ENCODE results near the gene TAS2R50.

DNA sequence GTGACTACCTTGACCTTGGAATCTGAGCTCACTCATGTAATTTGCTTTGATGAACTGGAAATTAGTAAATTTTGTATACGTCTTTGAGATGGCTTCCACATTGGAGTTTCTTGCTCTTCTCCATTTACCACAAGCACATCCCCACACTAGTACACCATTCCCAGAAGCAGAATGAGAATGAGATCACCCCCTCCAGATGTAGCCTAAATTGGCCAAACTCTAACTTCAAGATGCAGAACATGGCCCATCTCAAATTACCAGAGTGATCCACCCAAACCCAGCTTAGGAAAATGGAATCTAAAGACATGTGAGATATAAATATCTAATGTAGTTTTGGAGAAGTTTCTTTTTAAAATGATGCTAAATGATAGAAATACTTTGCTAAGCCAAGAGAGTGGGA, 20.9 kb upstream of the TAS2R50 start:
- TF ChIP-seq, protein P1, sequence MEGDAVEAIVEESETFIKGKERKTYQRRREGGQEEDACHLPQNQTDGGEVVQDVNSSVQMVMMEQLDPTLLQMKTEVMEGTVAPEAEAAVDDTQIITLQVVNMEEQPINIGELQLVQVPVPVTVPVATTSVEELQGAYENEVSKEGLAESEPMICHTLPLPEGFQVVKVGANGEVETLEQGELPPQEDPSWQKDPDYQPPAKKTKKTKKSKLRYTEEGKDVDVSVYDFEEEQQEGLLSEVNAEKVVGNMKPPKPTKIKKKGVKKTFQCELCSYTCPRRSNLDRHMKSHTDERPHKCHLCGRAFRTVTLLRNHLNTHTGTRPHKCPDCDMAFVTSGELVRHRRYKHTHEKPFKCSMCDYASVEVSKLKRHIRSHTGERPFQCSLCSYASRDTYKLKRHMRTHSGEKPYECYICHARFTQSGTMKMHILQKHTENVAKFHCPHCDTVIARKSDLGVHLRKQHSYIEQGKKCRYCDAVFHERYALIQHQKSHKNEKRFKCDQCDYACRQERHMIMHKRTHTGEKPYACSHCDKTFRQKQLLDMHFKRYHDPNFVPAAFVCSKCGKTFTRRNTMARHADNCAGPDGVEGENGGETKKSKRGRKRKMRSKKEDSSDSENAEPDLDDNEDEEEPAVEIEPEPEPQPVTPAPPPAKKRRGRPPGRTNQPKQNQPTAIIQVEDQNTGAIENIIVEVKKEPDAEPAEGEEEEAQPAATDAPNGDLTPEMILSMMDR (IDR thresholded peaks at IDR 0.05): no peak
- TF ChIP-seq, protein P2, sequence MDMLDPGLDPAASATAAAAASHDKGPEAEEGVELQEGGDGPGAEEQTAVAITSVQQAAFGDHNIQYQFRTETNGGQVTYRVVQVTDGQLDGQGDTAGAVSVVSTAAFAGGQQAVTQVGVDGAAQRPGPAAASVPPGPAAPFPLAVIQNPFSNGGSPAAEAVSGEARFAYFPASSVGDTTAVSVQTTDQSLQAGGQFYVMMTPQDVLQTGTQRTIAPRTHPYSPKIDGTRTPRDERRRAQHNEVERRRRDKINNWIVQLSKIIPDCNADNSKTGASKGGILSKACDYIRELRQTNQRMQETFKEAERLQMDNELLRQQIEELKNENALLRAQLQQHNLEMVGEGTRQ (CRISPR knock-in tag; IDR thresholded peaks at IDR 0.05): no peak
- TF ChIP-seq PREB (CRISPR knock-in tag; IDR thresholded peaks at IDR 0.05; ENCODE audit: borderline replicate concordance): no peak
- TF ChIP-seq MXD4 (CRISPR knock-in tag; IDR thresholded peaks at IDR 0.05; ENCODE audit: borderline replicate concordance): no peak
- TF ChIP-seq ZNF263 (CRISPR knock-in tag; IDR thresholded peaks at IDR 0.05; ENCODE audit: low read depth): no peak
- no peak for TF ChIP-seq CREB1 (CRISPR knock-in tag; IDR thresholded peaks at IDR 0.05)
- no peak for TF ChIP-seq ZBTB21 (CRISPR knock-in tag; IDR thresholded peaks at IDR 0.05; ENCODE audit: borderline replicate concordance)
- TF ChIP-seq NR2C2 (CRISPR knock-in tag; IDR thresholded peaks at IDR 0.05): no peak
- no peak for TF ChIP-seq KAT7 (CRISPR knock-in tag; IDR thresholded peaks at IDR 0.05; ENCODE audit: borderline replicate concordance)
- no peak for TF ChIP-seq ZMAT4 (CRISPR knock-in tag; IDR thresholded peaks at IDR 0.05)
- no peak for TF ChIP-seq AFF4 (CRISPR knock-in tag; IDR thresholded peaks at IDR 0.05; ENCODE audit: borderline replicate concordance)
